GM12891 (cell line): ENCODE data around the gene C1orf94.

Experiments used
- PAX5 ChIP-seq: IDR thresholded peaks from 2 replicates; pipeline ENCODE4 v1.6.1; 2011; ENCODE audit warnings: low read length, moderate library complexity, mild to moderate bottlenecking; ENCODE audit not compliant: insufficient read depth, severe bottlenecking
- POLR2A ChIP-seq: IDR thresholded peaks from 2 replicates; pipeline ENCODE4 v1.6.1; 2011; ENCODE audit warnings: low read depth, low read length, control low read depth
- POLR2AphosphoS5 ChIP-seq: IDR thresholded peaks from 2 replicates; pipeline ENCODE4 v1.6.1; 2011; ENCODE audit warnings: low read depth, low read length, control low read depth
- TAF1 ChIP-seq: IDR thresholded peaks from 2 replicates; pipeline ENCODE4 v1.6.1; 2011; ENCODE audit warnings: low read depth, low read length, control low read depth

GRCh38 chr1:34250342-34250741, 73.6 kb downstream of the C1orf94 start:
- TF ChIP-seq POLR2AphosphoS5, result no peak
- TF ChIP-seq POLR2A, result no peak
- TF ChIP-seq PAX5, result no peak
- no peak for TF ChIP-seq TAF1
